VCaP (cell line): ENCODE measurements around the gene ARHGEF10L.

Experiments used
- H3K27ac ChIP-seq: fragments of 450-650 bp; 2 replicates; pipeline ENCODE4 v1.5.1; 2017
- CTCF ChIP-seq: fragments of 450-650 bp; conservative IDR thresholded peaks from 2 replicates; pipeline ENCODE4 v1.5.1; 2017; ENCODE audit warnings: mild to moderate bottlenecking, moderate library complexity

Gene ARHGEF10L

GRCh38 chr1:17728123-17728712 lies 188.7 kb downstream of the ARHGEF10L start:
- no peak overlapping the region for H3K27ac ChIP-seq
- no peak for TF ChIP-seq CTCF

GRCh38 chr1:17729248-17729647 lies 189.8 kb downstream of the ARHGEF10L start:
- no peak overlapping the region for H3K27ac ChIP-seq
- no peak for TF ChIP-seq CTCF

- no peak for TF ChIP-seq CTCF
These were observed 190.4 kb downstream of the ARHGEF10L start for GRCh38 chr1:17729909-17730308.

GRCh38 chr1:17731460-17731859 lies 192.0 kb downstream of the ARHGEF10L start:
- no peak overlapping the region for H3K27ac ChIP-seq
- TF ChIP-seq CTCF, result no peak

More at GRCh38 chr1:17729909-17730308, 190.4 kb downstream of the ARHGEF10L start:
- no peak overlapping the region for H3K27ac ChIP-seq

- no peak for TF ChIP-seq CTCF
These were observed 193.0 kb downstream of the ARHGEF10L start for GRCh38 chr1:17732475-17732874.

GRCh38 chr1:17733661-17734060 lies 194.2 kb downstream of the ARHGEF10L start:
- TF ChIP-seq CTCF, result no peak
- H3K27ac ChIP-seq, result no peak overlapping the region

More at GRCh38 chr1:17732475-17732874, 193.0 kb downstream of the ARHGEF10L start:
- no peak overlapping the region for H3K27ac ChIP-seq

GRCh38 chr1:17734609-17735008 lies 195.1 kb downstream of the ARHGEF10L start:
- no peak for TF ChIP-seq CTCF
- no peak overlapping the region for H3K27ac ChIP-seq
